ENCODE measurements around the gene PCBP3. TPM values are rescaled to one million over a fixed set of nuclear protein-coding genes. Genes with fewer than 3 reads are reported as not detected.

The PCBP3 gene
- total RNA-seq, 4 donors from 2014 or later: 0.13 to 0.26 TPM; not detected in 2

- Histone ChIP-seq H3K36me3 (no peaks in the 10 kb centered on the region), H3K4me1 (no peaks in the 10 kb centered on the region), H3K4me3 (no peak overlapping the region), H3K9me3 (no peaks in the 10 kb centered on the region), H3K27me3 (peaks cover 0 to 3% (median 0%) of the 10 kb centered on the region in 3 donors), H3K27ac (no peak overlapping the region)
- DNase-seq (no peak), ATAC-seq (no peak)
- intact Hi-C loops (cut with DNase I; ENCODE audit: low total_unique reads) (no loop called here), in situ Hi-C loops (cut with MboI; ENCODE audit: low sequenced_read_pairs in 4 of 4) (no loop called here)
- TF ChIP-seq CTCF (IDR thresholded peaks at IDR 0.05 in 4 of 5, conservative IDR thresholded peaks at IDR 0.05 in 1 of 5): no peak
- TF ChIP-seq POLR2A (IDR thresholded peaks at IDR 0.05): no peak
These were observed 290.6 kb downstream of the PCBP3 start for GRCh38 chr21:45934085-45934484.

GRCh38 chr21:45934554-45934953, 291.0 kb downstream of the PCBP3 start:
- Histone ChIP-seq H3K4me1 (no peaks in the 10 kb centered on the region), H3K27me3 (no peaks in the 10 kb centered on the region), H3K4me3 (no peak overlapping the region), H3K9me3 (no peaks in the 10 kb centered on the region), H3K36me3 (no peaks in the 10 kb centered on the region), H3K27ac (no peak overlapping the region)
- intact Hi-C loops (cut with DNase I; ENCODE audit: low total_unique reads): no loop called here
- ATAC-seq (no peak), DNase-seq (no peak)
- TF ChIP-seq CTCF (IDR thresholded peaks at IDR 0.05 in 4 of 5, conservative IDR thresholded peaks at IDR 0.05 in 1 of 5) (no peak), POLR2A (IDR thresholded peaks at IDR 0.05) (no peak)
- in situ Hi-C loops (cut with MboI; ENCODE audit: low sequenced_read_pairs in 4 of 4): no loop called here

GRCh38 chr21:45935628-45936027, 292.1 kb downstream of the PCBP3 start:
- H3K9me3 ChIP-seq: no peaks in the 10 kb centered on the region
- TF ChIP-seq POLR2A (IDR thresholded peaks at IDR 0.05): no peak
- no peak for TF ChIP-seq CTCF (IDR thresholded peaks at IDR 0.05 in 4 of 5, conservative IDR thresholded peaks at IDR 0.05 in 1 of 5)
- in situ Hi-C loops (cut with MboI; ENCODE audit: low sequenced_read_pairs in 4 of 4): no loop called here
- no peak overlapping the region for H3K4me3 ChIP-seq
- H3K27ac ChIP-seq: no peak overlapping the region
- intact Hi-C loops (cut with DNase I; ENCODE audit: low total_unique reads): no loop called here
- H3K36me3 ChIP-seq: no peaks in the 10 kb centered on the region
- DNase-seq (no peak), ATAC-seq (no peak)
- no peaks in the 10 kb centered on the region for H3K27me3 ChIP-seq
- no peaks in the 10 kb centered on the region for H3K4me1 ChIP-seq

GRCh38 chr21:45937721-45938452, 294.4 kb downstream of the PCBP3 start:
- H3K36me3 ChIP-seq: no peaks in the 10 kb centered on the region
- no peak for DNase-seq
- in situ Hi-C loops (cut with MboI; ENCODE audit: low sequenced_read_pairs in 4 of 4): no loop called here

More at GRCh38 chr21:45937721-45938452, 294.4 kb downstream of the PCBP3 start:
- Histone ChIP-seq H3K27me3 (no peaks in the 10 kb centered on the region), H3K4me1 (no peaks in the 10 kb centered on the region), H3K4me3 (no peak overlapping the region), H3K9me3 (no peaks in the 10 kb centered on the region), H3K27ac (no peak overlapping the region)
- TF ChIP-seq POLR2A (IDR thresholded peaks at IDR 0.05) (no peak), CTCF (IDR thresholded peaks at IDR 0.05 in 4 of 5, conservative IDR thresholded peaks at IDR 0.05 in 1 of 5) (no peak)
- intact Hi-C loops (cut with DNase I; ENCODE audit: low total_unique reads): no loop called here
- no peak for ATAC-seq

All from gastrocnemius medialis (tissue), 4 donors.